ENCODE data around the gene MRC1. TPM values are rescaled to one million over a fixed set of nuclear protein-coding genes. Genes with fewer than 3 reads are reported as not detected.

Gene MRC1
- total RNA-seq, 1 donor from 2014 or later: 370 TPM

DNA sequence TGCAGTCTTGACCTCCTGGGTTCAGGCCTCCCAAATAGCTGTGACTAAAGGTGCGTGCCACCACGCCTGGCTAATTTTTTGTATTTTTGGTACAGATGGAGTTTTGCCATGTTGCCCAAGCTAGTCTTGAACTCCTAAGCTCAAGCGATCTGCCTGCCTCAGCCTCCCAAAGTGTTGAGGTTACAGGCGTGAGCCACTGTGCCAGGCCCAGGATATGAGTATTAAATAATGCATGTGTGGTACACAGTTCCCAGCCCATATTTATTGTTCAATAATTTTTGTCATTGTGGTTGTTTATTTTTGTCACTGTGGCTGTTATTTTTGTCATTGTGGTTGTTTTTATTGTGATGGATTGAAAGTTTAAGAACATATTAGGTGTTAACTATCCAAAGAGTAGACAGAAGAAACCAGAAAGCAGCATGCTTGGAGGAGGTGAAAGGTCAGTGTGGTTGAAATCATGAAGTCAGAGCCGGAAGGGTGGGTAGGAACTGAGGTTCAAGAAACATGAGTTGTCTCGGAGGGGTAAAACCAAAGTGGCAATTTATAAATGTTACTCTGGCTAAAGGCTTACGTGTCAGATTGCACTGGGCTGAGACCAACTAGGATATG lies 45.0 kb downstream of the MRC1 start:
- peak; percentile 80 for ATAC-seq
- DNase-seq: no peak
- Histone ChIP-seq H3K9me3 (no peaks in the 10 kb centered on the region), H3K4me3 (no peak overlapping the region), H3K36me3 (no peaks in the 10 kb centered on the region), H3K27me3 (no peaks in the 10 kb centered on the region), H3K4me1 (no peaks in the 10 kb centered on the region), H3K27ac (no peak overlapping the region)
- intact Hi-C loops (cut with DNase I): no loop called here
- TF ChIP-seq, protein P1, sequence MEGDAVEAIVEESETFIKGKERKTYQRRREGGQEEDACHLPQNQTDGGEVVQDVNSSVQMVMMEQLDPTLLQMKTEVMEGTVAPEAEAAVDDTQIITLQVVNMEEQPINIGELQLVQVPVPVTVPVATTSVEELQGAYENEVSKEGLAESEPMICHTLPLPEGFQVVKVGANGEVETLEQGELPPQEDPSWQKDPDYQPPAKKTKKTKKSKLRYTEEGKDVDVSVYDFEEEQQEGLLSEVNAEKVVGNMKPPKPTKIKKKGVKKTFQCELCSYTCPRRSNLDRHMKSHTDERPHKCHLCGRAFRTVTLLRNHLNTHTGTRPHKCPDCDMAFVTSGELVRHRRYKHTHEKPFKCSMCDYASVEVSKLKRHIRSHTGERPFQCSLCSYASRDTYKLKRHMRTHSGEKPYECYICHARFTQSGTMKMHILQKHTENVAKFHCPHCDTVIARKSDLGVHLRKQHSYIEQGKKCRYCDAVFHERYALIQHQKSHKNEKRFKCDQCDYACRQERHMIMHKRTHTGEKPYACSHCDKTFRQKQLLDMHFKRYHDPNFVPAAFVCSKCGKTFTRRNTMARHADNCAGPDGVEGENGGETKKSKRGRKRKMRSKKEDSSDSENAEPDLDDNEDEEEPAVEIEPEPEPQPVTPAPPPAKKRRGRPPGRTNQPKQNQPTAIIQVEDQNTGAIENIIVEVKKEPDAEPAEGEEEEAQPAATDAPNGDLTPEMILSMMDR (IDR thresholded peaks at IDR 0.05): no peak

DNA sequence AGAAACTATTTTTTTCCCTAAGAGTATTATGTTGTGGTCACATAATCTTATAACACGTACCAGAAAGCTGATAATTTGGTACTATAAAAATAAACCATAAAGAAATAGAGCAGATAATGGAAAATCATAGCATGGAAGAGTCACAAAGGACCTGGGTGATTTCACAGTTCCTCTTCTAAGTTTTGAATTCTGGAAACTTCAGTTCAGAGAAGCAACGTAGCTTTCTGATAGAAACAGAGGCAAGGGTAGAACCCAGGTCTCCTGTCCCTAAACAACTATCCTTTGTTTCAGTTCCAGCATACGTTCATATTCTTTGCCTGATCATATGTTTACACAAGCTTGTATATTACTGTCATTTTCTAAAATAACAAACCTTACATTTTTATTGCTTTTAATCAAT lies 47.9 kb downstream of the MRC1 start:
- Histone ChIP-seq H3K36me3 (no peaks in the 10 kb centered on the region), H3K9me3 (no peaks in the 10 kb centered on the region)
- ATAC-seq: no peak

DNA sequence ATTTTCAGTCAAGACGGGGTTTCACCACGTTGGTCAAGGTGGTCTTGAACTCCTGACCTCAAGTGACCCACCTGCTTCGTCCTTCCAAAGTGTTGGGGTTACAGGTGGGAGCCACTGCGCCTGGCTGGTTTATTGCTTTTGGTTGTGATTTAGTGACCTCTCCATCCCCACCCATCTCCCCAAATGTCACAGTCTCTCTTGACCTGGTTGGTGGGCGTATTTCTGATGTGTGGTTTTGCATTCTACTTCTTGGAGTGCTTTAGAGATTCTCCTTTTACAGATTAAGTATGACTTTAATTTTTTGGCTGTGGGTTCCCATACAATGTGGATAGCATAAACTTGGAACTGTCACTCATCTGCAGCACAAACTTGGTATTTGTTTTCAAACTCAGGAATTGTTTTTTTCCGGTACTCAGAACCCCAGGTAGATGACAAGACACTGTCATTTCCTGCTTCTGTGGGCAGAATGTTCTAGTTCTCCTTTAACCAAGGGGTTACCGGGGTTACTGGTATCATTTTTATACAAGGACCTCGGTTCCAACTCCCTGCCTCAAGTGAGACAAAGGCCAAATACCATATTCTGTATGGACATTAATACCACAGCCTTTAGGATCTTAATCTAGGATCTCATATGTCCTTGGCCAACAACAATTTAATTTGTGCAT lies 50.5 kb downstream of the MRC1 start:
- Histone ChIP-seq H3K4me3 (no peak overlapping the region), H3K27ac (no peak overlapping the region), H3K36me3 (no peaks in the 10 kb centered on the region), H3K27me3 (no peaks in the 10 kb centered on the region), H3K4me1 (no peaks in the 10 kb centered on the region), H3K9me3 (no peaks in the 10 kb centered on the region)
- DNase-seq (no peak), ATAC-seq (no peak)
- TF ChIP-seq, protein P1 (IDR thresholded peaks at IDR 0.05): no peak
- intact Hi-C loops (cut with DNase I): no loop called here

More for the DNA sequence above, 47.9 kb downstream of the MRC1 start:
- no peak overlapping the region for H3K4me3 ChIP-seq
- H3K27me3 ChIP-seq: no peaks in the 10 kb centered on the region
- no peaks in the 10 kb centered on the region for H3K4me1 ChIP-seq
- intact Hi-C loops (cut with DNase I): no loop called here
- no peak overlapping the region for H3K27ac ChIP-seq
- TF ChIP-seq, protein P1 (IDR thresholded peaks at IDR 0.05): no peak
- DNase-seq: no peak

DNA sequence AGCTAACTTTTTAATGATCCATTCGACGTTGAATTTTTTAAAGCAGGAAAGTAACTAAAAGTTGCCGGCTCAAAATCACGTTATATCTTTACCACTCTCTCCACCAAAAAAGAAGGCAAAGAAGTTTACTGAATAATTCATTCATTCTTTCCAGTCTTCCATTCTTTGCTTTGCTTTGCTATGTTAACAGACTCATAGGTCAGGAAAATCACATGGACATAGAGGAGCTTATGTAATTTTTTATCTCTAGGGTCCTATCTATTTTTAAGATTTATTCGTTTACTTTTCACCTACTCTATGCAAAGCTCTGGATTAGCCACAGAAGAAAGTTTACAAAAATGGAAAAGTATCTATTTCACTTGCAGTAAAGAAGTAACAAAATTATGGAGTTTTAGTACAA lies 52.6 kb downstream of the MRC1 start:
- Histone ChIP-seq H3K27ac (no peak overlapping the region), H3K4me1 (no peaks in the 10 kb centered on the region), H3K27me3 (no peaks in the 10 kb centered on the region), H3K4me3 (no peak overlapping the region), H3K9me3 (no peaks in the 10 kb centered on the region), H3K36me3 (no peaks in the 10 kb centered on the region)
- no peak for ATAC-seq
- TF ChIP-seq, protein P1 (IDR thresholded peaks at IDR 0.05): no peak
- DNase-seq: no peak
- intact Hi-C loops (cut with DNase I): no loop called here

DNA sequence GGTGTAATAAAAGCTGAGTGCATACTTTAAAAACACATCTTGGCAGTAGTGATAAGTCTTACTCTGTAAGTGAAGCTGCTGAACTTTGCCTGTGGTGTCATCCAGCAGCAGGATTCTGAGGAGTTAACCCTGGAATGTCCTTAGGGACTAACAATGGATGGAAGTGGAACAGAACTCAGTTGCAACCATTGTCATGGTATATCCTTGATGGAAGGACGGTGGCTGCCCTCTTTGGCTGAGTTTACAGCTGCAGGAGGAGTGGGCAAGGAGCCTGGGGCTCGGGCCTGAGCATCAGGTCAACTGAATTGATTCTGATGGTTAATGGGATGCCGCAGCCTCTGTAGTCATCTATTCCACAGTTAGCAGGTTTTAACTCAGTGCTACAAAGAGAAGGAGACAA lies 56.2 kb downstream of the MRC1 start:
- no peak for DNase-seq
- Histone ChIP-seq H3K27me3 (no peaks in the 10 kb centered on the region), H3K27ac (no peak overlapping the region), H3K9me3 (no peaks in the 10 kb centered on the region), H3K4me1 (no peaks in the 10 kb centered on the region), H3K4me3 (no peak overlapping the region), H3K36me3 (no peaks in the 10 kb centered on the region)
- no peak for ATAC-seq
- TF ChIP-seq, protein P1 (IDR thresholded peaks at IDR 0.05): no peak
- intact Hi-C loops (cut with DNase I): no loop called here
